22Rv1 (cell line): Measurements from ENCODE around the gene MAPK9.
A peak's percentile ranks its signal among the peaks of the same experiment; 100 is the strongest.
"Not testable (repeated sequence)": the region's sequence is repeated elsewhere in the genome, so short reads cannot be mapped to it uniquely, and the experiment has no call there.

ENCODE experiments used
- H3K27ac ChIP-seq: fragments of 450-650 bp; 2 replicates; pipeline ENCODE4 v1.5.1; 2017
- ZFX ChIP-seq: fragments of 450-650 bp; IDR thresholded peaks from 2 replicates; pipeline ENCODE4 v1.6.1; 2017; ENCODE audit warnings: antibody characterized with exemption, borderline replicate concordance
- TF ChIP-seq, protein P1 (sequence below): fragments of 450-650 bp; IDR thresholded peaks from 2 replicates; pipeline ENCODE4 v1.5.1; 2017; ENCODE audit warnings: mild to moderate bottlenecking

The MAPK9 gene

DNA sequence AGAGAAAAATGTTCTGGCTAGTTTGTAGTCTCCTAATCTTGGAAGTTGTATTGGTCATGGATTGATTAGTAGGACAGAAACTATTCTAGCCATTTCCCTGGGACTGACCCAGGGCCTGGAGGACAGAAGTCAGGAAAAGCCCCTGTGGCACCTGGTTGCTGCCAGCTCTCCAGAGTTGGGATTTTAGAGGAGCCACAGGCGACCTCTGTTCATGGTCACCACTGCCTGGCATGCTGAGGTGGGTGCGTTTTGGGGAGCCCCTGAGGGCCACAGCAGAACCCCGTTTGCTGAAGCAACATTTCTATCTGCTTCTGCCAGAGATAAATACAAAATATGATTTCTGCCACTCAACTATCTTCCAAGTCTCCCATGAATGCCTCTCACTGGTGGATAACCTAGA, 7.6 kb upstream of the MAPK9 start:
- H3K27ac ChIP-seq, result no peak overlapping the region
- TF ChIP-seq, protein P1, sequence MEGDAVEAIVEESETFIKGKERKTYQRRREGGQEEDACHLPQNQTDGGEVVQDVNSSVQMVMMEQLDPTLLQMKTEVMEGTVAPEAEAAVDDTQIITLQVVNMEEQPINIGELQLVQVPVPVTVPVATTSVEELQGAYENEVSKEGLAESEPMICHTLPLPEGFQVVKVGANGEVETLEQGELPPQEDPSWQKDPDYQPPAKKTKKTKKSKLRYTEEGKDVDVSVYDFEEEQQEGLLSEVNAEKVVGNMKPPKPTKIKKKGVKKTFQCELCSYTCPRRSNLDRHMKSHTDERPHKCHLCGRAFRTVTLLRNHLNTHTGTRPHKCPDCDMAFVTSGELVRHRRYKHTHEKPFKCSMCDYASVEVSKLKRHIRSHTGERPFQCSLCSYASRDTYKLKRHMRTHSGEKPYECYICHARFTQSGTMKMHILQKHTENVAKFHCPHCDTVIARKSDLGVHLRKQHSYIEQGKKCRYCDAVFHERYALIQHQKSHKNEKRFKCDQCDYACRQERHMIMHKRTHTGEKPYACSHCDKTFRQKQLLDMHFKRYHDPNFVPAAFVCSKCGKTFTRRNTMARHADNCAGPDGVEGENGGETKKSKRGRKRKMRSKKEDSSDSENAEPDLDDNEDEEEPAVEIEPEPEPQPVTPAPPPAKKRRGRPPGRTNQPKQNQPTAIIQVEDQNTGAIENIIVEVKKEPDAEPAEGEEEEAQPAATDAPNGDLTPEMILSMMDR, result no peak
- no peak for TF ChIP-seq ZFX

DNA sequence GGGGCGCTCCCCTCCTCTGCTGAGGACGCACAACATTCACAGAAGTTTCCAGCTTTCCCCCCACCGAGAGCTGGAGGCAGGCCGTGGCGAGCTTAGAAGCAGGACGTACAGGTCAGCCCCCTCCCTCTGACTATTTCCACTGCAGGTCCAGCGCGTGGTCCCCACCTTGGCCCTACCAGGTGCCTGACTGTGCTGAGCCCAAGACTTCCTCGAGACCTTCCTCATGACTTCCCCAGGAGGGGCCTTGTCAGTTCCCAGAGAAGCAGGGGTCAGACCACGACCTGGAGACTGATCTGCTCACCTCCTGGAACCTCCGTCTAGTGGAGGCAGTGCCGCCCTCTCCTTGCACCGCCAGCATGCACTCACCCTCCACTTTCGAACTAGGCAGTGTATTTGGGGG, 7.1 kb upstream of the MAPK9 start:
- not testable (repeated sequence) for H3K27ac ChIP-seq

DNA sequence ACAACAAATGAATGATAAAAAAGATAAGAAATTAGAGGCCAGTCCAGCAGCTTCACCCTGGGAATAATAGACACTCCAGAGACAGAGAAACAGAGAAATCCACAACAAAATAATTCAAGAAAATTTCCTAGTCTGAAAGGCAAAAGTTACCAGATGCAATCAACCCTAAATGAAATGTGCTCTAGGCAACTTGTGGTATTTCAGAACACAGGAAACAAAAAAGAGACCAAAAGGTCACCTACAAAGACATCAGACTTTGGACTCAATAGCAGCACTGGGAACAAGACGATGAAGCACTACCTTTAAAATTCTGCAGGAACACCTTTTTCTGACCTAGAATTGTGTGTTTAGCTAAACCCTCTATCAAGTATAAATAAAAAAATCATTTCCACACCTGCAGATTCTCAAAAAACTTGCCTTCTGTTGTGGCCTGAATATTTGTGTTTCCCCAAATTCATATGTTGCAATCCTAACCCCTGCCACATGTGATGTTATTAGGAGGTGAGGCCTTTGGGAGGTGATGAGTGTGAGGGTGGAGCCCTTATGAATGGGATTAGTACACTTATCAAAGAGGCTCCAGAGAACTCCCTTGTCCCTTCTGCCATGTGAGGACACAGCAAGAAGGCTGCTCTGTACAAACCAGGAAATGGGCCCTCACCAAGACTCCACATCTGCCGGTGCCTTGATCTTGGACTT, 5.9 kb upstream of the MAPK9 start:
- no peak overlapping the region for H3K27ac ChIP-seq
- TF ChIP-seq, protein P1, result no peak
- no peak for TF ChIP-seq ZFX

DNA sequence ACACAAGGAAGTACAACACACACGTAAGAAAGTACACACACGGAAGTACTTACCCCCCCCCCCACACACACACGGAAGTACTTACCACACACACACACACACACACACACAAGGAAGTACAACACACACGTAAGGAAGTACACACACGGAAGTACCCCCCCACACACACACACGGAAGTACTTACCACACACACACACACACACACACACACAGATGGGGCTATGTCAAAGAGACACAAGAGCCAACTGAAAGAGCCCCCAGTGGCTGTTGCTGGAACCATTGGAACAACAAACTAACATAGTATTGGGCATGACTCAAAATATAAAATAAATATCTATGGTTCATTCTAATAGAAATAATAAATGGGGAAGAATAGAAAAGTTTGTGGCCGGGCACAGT, 4.9 kb upstream of the MAPK9 start:
- TF ChIP-seq, protein P1, result no peak
- no peak for TF ChIP-seq ZFX
- no peak overlapping the region for H3K27ac ChIP-seq

DNA sequence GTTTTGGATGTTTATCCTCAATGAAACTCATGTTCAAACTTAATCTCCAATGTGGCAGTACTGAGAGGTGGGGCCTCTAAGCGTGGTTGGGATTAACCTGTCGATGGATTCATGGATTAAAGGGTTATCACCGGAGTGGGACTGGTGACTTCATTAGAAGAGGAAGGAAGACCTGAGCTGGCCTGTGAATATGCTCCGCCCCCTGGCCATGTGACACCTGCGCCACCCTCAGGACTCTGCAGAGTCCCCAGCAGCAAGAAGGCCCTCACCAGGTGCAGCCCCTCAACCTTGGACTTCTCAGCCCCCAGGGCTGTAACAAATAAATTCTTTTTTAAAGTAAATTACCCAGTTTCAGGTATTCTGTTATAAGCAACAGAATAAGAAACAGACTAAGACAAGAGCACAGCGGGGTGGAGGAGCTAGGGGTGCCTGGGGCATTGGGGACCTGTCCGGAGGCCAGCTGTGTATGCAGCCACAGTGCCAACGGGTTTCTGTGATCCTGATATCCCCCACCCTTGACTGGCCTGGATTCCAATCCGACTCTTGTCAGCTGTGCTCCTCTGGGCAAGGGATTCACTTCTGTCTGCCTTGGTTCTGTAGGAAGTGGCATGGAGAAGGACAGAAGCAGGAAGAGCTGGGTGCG, 3.2 kb upstream of the MAPK9 start:
- H3K27ac ChIP-seq, result no peak overlapping the region
- TF ChIP-seq, protein P1, result no peak
- TF ChIP-seq ZFX, result no peak

DNA sequence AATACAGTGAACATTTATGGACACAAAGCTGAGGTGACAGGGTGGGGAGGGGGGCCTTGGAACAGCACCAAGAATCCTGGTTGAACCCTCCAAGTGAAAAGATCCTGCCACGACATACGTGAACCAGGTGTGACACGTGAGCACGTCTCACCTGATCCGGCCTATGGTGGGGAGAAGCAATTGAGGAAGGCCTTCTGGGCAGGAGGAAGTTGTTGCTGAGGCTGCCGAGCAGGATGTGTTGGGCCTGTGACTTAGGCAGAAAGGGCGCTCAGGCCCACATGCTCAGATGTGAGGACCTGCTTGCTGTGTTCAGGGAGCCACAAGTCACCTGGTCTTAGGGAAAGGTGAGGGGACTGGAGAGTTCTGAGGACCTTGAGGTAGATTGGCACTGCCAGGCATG, 2.5 kb upstream of the MAPK9 start:
- no peak overlapping the region for H3K27ac ChIP-seq
- TF ChIP-seq, protein P1, result no peak
- TF ChIP-seq ZFX, result no peak

DNA sequence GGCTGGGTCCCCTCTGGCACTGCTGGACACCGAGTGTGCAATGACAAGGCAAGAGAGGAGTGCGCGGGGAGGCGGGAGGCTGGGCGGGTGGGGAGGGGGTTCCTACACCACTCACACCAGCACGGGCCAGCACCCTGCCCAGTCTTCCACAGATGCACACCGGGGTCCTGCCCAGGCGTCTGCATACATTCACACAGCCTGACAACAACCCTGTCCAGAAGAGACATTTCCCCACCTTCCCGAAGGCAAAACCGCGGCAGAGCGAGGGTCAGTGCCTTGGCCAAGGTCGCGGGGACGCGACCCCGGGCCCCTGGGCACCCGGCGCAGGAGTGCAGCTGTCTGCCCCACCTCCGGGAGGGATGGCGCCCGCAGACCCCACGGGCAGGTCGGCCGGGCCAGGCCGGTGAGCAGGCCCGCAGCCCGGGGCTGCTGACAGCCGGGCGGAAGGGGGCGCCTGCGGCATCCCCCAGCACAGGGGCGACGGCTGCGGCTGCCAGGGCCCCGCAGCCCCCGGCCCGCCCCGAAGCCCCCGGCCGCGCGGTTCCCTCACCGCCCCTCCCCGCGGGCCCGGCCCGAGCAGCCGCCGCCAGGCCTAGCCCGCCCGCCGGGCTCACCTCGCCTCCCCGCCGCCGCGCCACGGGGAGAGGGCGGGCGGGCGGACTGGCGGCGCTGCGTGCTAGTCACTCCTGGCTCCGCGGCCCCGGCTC, 496 bp downstream of the MAPK9 start:
- peak overlapping the region; percentile 78 for H3K27ac ChIP-seq
- TF ChIP-seq, protein P1, result peak; percentile 41
- no peak for TF ChIP-seq ZFX
